HG03095 (cell line): ENCODE measurements around the gene ANKRD22.
"Not testable (repeated sequence)": the region's sequence is repeated elsewhere in the genome, so short reads cannot be mapped to it uniquely, and the experiment has no call there.

Source experiments
- ATAC-seq: cut with Tn5 transposase; IDR thresholded peaks from one replicate; pipeline ENCODE4 v1.9.1; 2021; ENCODE audit warnings: moderate library complexity; ENCODE audit not compliant: unreplicated experiment

The ANKRD22 gene

GRCh38 chr10:88851706-88852105, at the start of gene ANKRD22:
Gene ANKRD22, minus strand, starts transcription at chr10:88851844. Its CDS starts 237 bp downstream, at chr10:88851607.
- ATAC-seq, result no peak

- ATAC-seq, result no peak
Measured at GRCh38 chr10:88899886-88900285, 48.2 kb upstream of the ANKRD22 start.

GRCh38 chr10:88898727-88899126, 47.1 kb upstream of the ANKRD22 start:
- ATAC-seq, result no peak

- no peak for ATAC-seq
Measured at GRCh38 chr10:88896994-88897853, 45.6 kb upstream of the ANKRD22 start.

DNA sequence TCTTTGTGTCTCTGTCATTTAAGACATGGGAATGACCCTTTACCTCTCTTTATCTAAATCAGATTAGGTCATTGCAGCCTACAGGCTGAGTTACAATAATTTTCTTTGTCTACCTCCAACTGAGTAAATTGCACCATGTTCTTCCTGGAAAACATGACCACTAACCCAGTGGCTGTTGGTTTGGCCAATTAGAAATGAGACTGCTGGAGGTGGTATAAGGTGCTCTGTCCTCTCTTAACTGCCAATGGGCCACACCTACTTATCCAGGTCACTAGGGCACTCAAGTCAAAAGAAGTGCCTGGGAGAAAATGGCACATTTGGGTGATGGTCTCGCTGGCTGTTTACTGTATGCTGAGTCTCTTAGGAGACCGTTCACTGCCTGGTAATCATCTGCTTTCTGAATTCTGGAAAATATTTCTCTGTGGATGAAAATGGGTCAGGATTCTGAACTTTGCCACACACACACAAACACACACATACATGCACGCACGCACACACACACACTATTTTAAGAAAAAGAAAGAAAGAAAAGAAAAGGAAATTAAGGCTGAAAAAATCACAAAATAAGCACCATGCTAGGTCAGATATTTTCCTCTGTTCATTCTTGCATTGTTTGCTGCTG, 44.8 kb upstream of the ANKRD22 start:
- ATAC-seq, result no peak

DNA sequence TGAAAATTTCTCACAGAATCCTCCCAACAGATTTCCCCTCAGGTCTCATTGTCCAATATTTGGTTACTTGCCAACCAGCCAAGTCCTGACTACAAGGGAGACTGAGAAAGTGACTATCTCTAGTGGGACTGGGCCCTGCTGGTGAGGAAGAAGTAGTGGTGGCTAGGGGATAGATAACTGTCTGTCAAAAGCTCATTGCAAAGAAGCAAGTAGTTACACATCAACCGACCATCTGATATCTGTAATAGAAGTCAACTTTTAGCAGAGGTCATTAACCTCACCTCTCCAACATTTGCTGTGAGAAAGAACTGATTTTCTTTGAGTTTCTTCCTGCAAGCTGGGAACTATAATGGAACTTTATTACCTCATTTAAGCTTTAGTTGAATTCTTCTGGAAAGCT, 43.6 kb upstream of the ANKRD22 start:
- no peak for ATAC-seq

GRCh38 chr10:88893611-88894010, 42.0 kb upstream of the ANKRD22 start:
- no peak for ATAC-seq

- no peak for ATAC-seq
Measured at GRCh38 chr10:88892222-88892967, 40.8 kb upstream of the ANKRD22 start.

- no peak for ATAC-seq
Measured at GRCh38 chr10:88890681-88891381, 39.2 kb upstream of the ANKRD22 start.

DNA sequence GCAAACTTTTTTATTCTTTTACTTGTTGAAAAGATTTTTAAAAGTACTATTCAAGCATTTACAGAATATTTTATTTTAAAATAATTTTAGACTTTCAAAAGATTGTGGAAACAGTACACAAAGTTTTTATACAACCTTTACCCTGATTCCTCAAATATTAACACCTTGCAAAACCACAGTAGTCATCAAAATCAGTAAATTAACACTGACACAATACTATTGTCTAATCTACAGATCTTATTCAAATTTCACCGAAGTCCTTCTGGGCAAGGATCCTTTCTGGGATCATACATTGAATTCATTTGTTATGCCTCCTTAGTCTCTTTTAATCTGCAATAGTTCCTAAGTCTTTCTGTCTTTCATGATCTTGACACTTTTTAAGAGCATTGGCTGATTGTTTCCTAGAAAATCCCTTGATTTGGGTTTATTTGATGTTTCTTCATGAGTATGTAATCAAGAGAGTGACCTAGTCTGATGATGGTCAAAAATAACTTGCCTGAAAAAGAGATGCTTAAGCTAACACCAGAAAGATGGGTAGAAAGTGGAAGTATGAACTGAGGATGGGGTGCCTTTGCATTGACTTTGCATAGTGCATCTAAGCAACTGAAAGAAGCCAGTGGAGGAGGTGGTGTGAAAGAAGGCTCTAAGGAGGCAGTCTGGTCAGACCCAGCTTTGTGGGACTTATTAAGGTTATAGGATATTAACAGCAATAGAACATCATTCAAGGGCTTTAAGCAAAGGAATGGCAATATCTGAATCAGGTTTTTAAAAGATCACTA, 38.1 kb upstream of the ANKRD22 start:
- peak; percentile 53 for ATAC-seq

DNA sequence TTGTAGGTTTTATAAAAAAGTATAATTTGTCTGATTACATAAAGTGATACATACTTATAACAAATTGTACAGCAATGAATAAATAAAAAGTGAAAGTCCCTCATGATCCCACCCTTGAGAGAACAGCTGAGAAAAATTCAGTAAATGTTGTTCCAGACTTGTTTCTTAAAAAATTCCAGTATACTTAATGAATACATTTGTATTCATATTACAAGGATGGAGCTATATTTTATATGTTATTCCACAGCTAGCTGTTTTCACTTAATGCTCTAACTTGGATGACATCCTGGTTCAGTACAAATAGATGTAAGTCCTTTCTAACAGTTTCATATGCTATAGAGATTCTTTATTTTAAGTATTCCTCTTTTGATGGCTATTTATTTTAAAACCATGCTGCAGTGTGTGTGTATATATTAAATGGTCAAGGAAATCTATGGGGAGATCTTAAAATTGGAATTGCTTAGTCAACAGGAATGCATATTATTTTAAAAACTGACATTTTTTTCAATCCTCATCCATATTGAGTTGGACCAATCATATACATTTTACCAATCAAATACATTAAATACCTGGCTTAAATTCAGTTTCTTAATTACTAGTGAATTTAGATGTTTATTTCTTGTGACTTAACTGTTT, 37.3 kb upstream of the ANKRD22 start:
- ATAC-seq, result no peak

- ATAC-seq, result peak; percentile 60
Measured at GRCh38 chr10:88886557-88886956, 34.9 kb upstream of the ANKRD22 start.

GRCh38 chr10:88883448-88883809, 31.8 kb upstream of the ANKRD22 start:
- no peak for ATAC-seq

DNA sequence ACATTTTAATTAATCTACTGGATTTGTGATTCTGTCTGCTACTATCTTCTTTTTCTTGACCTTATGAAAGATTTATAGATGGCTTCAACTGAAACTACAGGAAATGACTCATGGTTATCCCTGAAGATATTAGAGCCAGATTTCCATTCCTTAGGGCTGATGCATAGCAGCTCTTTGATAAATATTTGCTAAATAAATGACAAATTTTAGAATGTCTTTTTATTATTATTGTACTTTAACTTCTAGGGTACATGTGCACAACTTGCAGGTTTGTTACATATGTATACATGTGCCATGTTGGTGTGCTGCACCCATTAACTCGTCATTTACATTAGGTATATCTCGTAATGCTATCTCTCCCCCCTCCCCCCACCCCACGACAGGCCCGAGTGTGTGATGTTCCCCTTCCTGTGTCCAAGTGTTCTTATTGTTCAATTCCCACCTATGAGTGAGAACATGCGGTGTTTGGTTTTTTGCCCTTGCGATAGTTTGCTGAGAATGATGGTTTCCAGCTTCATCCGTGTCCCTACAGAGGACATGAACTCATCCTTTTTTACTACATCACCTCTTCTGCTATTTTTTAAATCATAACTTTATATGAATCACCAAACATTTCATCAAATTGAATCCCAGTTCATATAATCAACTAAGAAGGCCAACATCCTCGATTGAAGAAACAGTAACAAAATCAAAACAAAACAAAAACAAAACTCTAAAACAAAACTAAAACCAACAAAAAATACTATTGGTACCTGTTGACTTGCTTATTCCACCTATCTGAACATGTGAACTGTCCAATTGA, 31.2 kb upstream of the ANKRD22 start:
- ATAC-seq, result not testable (repeated sequence)

GRCh38 chr10:88881922-88882645, 30.4 kb upstream of the ANKRD22 start:
- no peak for ATAC-seq

DNA sequence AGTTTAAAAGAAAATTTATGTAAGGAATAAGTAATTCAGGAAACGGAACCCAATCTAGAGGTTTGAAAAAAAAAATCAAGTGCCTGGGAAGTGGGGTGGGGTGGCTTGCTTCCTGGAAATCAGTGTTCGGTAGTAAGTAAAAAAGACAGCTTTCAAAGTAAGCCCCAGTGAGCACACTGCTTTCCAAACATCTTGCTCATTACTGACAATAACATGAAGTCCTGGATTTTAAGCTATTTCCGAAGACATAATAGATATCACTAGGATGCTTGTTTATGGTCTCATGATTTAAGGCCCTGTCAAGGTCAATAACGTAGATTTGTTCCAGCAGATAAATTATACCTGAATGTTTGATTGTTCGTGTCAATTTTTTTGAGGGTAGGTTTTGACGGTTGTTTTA, 29.7 kb upstream of the ANKRD22 start:
- no peak for ATAC-seq

- ATAC-seq, result peak; percentile 62
Measured at GRCh38 chr10:88880282-88881076, 28.8 kb upstream of the ANKRD22 start.
